Upper lobe of left lung (tissue), 6 donors: ENCODE results near the gene RNF207. TPM values are rescaled to one million over a fixed set of nuclear protein-coding genes. Genes with fewer than 3 reads are reported as not detected.

ENCODE experiments used
- ATAC-seq, 2 donors: fragments of 200-7000 bp; cut with Tn5 transposase; one replicate each; pipeline ENCODE4 v1.9.1; 2022; ENCODE audit warnings: mild to moderate bottlenecking in 2 of 2, moderate library complexity in 2 of 2; ENCODE audit not compliant: low FRiP score in 2 of 2
- DNase-seq, 2 donors: peaks; one replicate each; pipeline ENCODE4 v3.0.0-alpha.2; 2019 to 2020
- H3K27ac ChIP-seq, 4 donors: fragments of 200-600 bp; sonication (generic); one replicate each; pipeline ENCODE4 v1.5.1; 2016 to 2019
- H3K27me3 ChIP-seq, 4 donors: fragments of 200-600 bp; sonication (generic); one replicate each; pipeline ENCODE4 v1.5.1; 2017 to 2019
- H3K36me3 ChIP-seq, 4 donors: fragments of 200-600 bp; sonication (generic); one replicate each; pipeline ENCODE4 v1.5.1; 2016 to 2019
- H3K4me1 ChIP-seq, 4 donors: fragments of 200-600 bp; sonication (generic); one replicate each; pipeline ENCODE4 v1.5.1; 2018 to 2019
- H3K4me3 ChIP-seq, 4 donors: fragments of 200-600 bp; sonication (generic); one replicate each; pipeline ENCODE4 v1.5.1; 2017 to 2019; ENCODE audit warnings: mild to moderate bottlenecking in 2 of 4, moderate library complexity in 1 of 4
- H3K9me3 ChIP-seq, 4 donors: fragments of 200-600 bp; sonication (generic); one replicate each; pipeline ENCODE4 v1.5.1; 2018 to 2019
- EP300 ChIP-seq, 4 donors: sonication (generic); formaldehyde crosslinking; IDR thresholded peaks; one replicate each; pipeline ENCODE4 v1.5.1; 2017; ENCODE audit warnings: antibody characterized with exemption in 4 of 4, control low read depth in 2 of 4
- POLR2A ChIP-seq, 4 donors: fragments of 450-650 bp; IDR thresholded peaks; one replicate each; pipeline ENCODE4 v1.5.1; 2016 to 2017; ENCODE audit warnings: antibody characterized with exemption in 4 of 4, mild to moderate bottlenecking in 2 of 4
- POLR2AphosphoS5 ChIP-seq, 2 donors: sonication (generic); formaldehyde crosslinking; IDR thresholded peaks; one replicate each; pipeline ENCODE4 v1.5.1; 2017; ENCODE audit warnings: antibody characterized with exemption in 2 of 2
- WGBS, 2 donors: methylation state at CpG; one replicate each; pipeline ENCODE4 v1.1.5; 2017 to 2018; 5-methylcytosine and 5-hydroxymethylcytosine counted together
- total RNA-seq, 6 donors: library from RNA; depleted of rRNA in 4 of 6; stranded (reverse); fragments of >200 nt in 4 of 6; gene quantifications; one replicate each; pipeline versions ENCODE4 v1.1.0 to v1.2.1, GENCODE V29; 2016 to 2021
- TF ChIP-seq, protein P1 (sequence below), 6 experiments: fragments of 450-650 bp in 4 of 6; fragments of 200-600 bp in 2 of 6; sonication (generic) in 2 of 6; IDR thresholded peaks; one replicate each; pipeline ENCODE4 v1.5.1; 2016 to 2019; ENCODE audit warnings: antibody characterized with exemption in 6 of 6
- donor health status: DM: no; HTN: no; CAD: no; lungs with moderate emphysema.
- donor health status: DM: no; HTN: yes; CAD: no; lungs with severe emphysema.

The RNF207 gene
- total RNA-seq, 6 donors from 2014 or later: 9.8 to 85.9 (median 18.3) TPM

GRCh38 chr1:6165027-6165426, 40.9 kb upstream of the RNF207 start:
- ATAC-seq (no peak), DNase-seq (peak in 1 of 2 donors; percentile 51)
- Histone ChIP-seq H3K4me3 (no peak overlapping the region), H3K36me3 (no peaks in the 10 kb centered on the region), H3K4me1 (peaks cover 0 to 7% (median 0%) of the 10 kb centered on the region in 4 donors), H3K27me3 (no peaks in the 10 kb centered on the region), H3K9me3 (no peaks in the 10 kb centered on the region), H3K27ac (no peak overlapping the region)
- TF ChIP-seq, protein P1, sequence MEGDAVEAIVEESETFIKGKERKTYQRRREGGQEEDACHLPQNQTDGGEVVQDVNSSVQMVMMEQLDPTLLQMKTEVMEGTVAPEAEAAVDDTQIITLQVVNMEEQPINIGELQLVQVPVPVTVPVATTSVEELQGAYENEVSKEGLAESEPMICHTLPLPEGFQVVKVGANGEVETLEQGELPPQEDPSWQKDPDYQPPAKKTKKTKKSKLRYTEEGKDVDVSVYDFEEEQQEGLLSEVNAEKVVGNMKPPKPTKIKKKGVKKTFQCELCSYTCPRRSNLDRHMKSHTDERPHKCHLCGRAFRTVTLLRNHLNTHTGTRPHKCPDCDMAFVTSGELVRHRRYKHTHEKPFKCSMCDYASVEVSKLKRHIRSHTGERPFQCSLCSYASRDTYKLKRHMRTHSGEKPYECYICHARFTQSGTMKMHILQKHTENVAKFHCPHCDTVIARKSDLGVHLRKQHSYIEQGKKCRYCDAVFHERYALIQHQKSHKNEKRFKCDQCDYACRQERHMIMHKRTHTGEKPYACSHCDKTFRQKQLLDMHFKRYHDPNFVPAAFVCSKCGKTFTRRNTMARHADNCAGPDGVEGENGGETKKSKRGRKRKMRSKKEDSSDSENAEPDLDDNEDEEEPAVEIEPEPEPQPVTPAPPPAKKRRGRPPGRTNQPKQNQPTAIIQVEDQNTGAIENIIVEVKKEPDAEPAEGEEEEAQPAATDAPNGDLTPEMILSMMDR (IDR thresholded peaks at IDR 0.05): no peak
- TF ChIP-seq POLR2A (IDR thresholded peaks at IDR 0.05) (no peak), POLR2AphosphoS5 (IDR thresholded peaks at IDR 0.05) (no peak), EP300 (IDR thresholded peaks at IDR 0.05) (no peak)
- WGBS, 2 donors: 70 to 71% methylated on average over 7 of the region's 7 CpGs

DNA sequence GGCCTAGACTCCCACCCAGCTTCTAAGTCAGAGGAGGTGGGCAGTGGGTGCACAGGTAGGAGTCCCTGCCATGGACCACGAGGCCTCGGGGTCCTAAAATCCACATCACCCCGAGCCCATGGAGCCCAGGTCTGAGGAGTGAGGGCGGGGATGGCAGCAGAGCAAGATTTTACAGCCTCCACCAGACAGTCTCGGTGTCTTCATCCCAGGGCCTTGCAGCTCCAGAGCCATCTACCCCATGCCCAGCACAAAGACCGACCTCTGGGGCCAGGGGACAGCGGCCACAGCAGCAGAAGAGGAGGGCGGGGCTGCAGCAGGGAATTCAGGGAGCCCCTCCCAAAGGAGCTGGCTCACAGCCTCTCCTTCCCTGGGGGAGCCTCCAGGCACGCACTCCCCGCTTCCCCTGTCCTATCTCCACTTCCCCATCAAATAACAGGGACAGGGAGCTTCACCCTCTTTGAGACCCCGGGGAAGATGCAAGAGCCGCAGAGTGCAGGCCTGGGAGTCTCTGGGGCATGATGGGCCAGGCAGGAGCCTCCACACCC, 40.4 kb upstream of the RNF207 start:
- Histone ChIP-seq H3K4me3 (no peak overlapping the region), H3K9me3 (no peaks in the 10 kb centered on the region), H3K27ac (no peak overlapping the region), H3K27me3 (no peaks in the 10 kb centered on the region), H3K4me1 (peaks cover 0 to 9% (median 1%) of the 10 kb centered on the region in 4 donors), H3K36me3 (no peaks in the 10 kb centered on the region)
- ATAC-seq (no peak), DNase-seq (peak in 1 of 2 donors; percentile 27)
- WGBS, 2 donors: 68 to 75% methylated on average over 10 to 11 of the region's 12 CpGs
- TF ChIP-seq EP300 (IDR thresholded peaks at IDR 0.05) (no peak), POLR2AphosphoS5 (IDR thresholded peaks at IDR 0.05) (no peak), POLR2A (IDR thresholded peaks at IDR 0.05) (no peak)
- TF ChIP-seq, protein P1 (IDR thresholded peaks at IDR 0.05): no peak

DNA sequence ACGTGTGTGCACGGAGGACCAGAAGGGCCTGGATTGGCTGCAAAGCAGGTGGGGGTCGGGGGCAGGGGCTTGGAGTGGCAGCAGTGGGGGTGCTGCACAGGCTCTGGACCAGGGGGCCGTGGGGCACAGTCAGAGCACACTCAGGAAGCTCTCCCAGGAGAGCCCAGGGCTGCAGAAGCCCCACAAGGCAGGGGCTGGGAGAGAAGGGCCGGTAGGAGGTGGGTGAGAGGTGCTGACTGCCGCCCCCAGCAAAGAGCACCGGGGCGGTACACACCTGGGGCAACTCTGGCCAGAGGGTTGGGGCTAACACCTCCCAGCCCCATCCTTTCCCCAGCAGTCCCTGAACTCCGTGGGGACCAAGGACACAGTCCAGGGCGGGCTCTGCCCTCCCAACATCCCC, 39.7 kb upstream of the RNF207 start:
- H3K27ac ChIP-seq: no peak overlapping the region
- ATAC-seq (no peak), DNase-seq (no peak)
- H3K9me3 ChIP-seq: no peaks in the 10 kb centered on the region
- H3K36me3 ChIP-seq: no peaks in the 10 kb centered on the region
- H3K27me3 ChIP-seq: no peaks in the 10 kb centered on the region
- WGBS, 2 donors: 59 to 66% methylated on average over 6 to 10 of the region's 10 CpGs
- no peak overlapping the region for H3K4me3 ChIP-seq
- H3K4me1 ChIP-seq: peaks cover 0 to 14% (median 5%) of the 10 kb centered on the region in 4 donors
- TF ChIP-seq POLR2A (IDR thresholded peaks at IDR 0.05) (no peak), EP300 (IDR thresholded peaks at IDR 0.05) (no peak), POLR2AphosphoS5 (IDR thresholded peaks at IDR 0.05) (no peak)
- TF ChIP-seq, protein P1 (IDR thresholded peaks at IDR 0.05): no peak

DNA sequence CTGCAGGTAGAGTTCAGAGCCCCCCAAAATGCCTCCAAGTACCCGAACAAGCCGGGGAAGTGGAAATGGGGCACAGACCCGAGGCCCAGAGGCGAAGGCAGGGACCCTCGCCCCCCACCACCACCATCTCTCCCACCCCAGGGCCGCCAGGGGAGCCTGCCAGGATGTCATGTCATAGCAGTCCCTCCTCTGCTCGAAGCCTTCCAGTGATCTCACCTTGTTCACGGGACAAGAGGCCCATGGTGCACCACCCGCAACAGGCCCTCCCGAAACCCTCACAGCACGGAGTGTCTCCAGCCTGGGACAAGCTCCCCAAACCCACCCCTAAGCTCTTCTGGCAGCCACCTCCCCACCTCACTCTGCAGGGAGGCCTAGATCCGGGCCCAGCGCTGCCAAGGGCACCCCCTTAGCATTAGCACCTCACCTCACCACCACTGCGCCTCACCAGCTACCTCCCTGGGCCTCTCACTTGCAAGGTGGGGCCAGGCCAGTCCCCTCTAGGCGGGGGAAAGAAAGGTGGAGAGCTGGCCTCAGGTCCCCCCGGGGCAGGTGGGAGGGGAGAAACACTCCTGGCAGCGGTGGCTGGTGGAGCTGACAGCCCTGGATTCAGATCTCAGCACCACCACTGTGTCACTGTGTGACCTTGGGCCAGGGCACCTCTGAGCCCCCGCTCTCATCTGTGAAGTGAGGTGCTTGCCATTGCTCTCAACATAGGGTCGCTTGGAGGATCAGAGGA, 39.1 kb upstream of the RNF207 start:
- no peak for ATAC-seq
- Histone ChIP-seq H3K4me1 (peaks cover 0 to 14% (median 5%) of the 10 kb centered on the region in 4 donors), H3K4me3 (no peak overlapping the region), H3K36me3 (no peaks in the 10 kb centered on the region), H3K27ac (no peak overlapping the region), H3K27me3 (no peaks in the 10 kb centered on the region), H3K9me3 (no peaks in the 10 kb centered on the region)
- no peak for DNase-seq
- WGBS, 2 donors: 83% methylated on average over 4 to 19 of the region's 19 CpGs
- TF ChIP-seq EP300 (IDR thresholded peaks at IDR 0.05) (no peak), POLR2AphosphoS5 (IDR thresholded peaks at IDR 0.05) (no peak)
- TF ChIP-seq, protein P1 (IDR thresholded peaks at IDR 0.05): no peak
